Activated CD4-positive, CD25-positive, alpha-beta regulatory T cell treated with anti-CD3 and anti-CD28 coated beads, Interleukin-2, amount 50 U/mL, for 72 hours (primary cell): ENCODE measurements around the gene LIPT2.

Experiments
- DNase-seq: peaks from one replicate; pipeline ENCODE4 v3.0.0; 2021

The LIPT2 gene

DNA sequence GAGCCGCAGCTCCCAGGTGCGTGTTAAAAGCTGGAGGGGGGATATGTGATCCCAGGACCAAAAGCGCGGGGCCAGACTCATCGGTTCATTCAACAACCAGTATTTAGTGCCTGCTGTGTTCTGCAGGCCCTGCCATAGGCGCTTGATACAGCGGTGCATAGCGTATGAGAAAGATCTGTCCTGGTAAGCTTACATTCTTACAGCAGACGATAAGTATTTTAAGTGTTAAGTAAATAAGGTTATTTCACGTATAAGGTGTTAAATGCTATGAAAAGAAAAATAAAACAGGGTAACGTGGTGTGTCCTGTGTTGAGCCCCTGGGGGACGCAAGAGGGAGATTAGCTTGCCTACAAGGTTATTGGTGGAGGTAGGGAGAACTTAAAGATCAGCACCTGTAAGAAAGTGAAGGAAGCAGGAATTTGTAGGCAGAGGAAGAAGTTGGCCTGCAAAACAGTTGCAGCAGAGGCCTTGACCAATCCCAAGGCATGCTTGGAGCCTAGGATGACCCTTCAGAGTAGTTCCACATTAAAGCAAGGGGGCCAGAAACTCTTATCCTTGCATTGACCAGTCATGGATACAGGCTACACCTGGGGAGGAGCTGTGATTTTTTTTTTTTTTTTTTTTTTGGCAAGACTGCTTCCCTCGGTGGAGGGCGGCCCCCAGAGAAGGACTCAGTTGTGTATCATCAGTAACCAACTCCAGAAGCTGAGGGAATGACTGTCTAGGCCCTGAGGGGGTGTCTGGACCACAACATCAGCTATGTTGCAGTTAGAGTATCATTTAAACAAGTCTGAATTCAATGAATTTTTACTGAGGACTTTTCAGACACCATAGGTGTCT lies 487 bp upstream of the LIPT2 start:
- DNase-seq: no peak

DNA sequence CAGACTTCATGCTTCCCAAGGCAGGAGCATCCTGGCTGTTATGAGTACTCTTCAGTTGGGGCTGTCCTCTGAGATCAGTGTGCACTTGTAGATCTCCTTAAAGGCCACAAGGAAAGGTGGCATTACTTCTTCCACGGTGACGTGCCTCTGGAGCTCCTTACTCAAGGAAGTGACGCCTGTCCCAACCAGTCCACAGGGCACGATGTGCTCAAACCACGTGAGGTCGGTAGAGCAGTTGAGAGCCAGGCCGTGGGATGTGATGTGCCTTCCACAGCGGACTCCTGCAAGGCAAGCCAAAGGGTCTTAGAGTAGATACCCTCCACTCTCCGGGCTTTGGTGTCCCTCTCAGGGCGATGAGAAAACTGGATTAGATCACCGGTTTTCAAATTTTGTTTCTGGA lies 1.4 kb downstream of the LIPT2 start:
- no peak for DNase-seq

DNA sequence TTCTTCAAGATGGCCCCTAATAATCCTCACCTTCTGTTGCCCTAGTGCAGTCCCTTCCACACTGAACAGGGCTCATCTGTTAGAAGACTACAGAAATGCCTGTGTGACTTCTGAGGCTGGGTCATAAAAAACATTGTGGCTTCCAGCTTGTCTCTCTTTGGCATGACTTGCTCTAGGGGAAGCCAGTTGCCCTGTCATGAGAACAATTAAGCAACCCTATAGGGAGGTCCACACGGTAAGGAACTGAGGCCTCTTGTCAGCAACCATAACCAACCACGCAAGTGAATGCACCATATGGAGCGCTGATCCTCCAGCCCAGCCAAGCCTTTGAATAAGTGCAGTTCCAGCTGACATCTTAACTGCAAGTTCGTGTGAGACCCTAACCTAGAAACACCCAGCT lies 2.6 kb downstream of the LIPT2 start:
- no peak for DNase-seq

DNA sequence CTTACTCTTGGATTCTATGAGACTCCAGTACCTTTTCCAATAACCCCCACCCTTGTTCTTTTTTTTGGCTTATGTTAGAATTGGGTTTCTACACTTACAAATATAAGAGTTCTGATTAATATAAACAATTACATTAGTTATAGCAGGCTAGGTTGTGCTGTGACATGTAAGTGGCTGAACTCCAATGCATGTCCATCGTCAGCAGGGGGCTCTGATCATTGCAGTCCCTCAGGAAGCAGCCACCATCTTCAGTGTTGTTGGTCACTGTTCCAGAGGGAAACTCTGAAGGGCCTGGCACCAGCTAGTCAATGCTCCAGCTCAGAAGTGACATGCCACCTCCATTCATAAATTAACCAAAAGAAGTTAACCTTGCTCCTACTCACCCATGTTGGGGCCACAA lies 5.6 kb downstream of the LIPT2 start:
- no peak for DNase-seq

DNA sequence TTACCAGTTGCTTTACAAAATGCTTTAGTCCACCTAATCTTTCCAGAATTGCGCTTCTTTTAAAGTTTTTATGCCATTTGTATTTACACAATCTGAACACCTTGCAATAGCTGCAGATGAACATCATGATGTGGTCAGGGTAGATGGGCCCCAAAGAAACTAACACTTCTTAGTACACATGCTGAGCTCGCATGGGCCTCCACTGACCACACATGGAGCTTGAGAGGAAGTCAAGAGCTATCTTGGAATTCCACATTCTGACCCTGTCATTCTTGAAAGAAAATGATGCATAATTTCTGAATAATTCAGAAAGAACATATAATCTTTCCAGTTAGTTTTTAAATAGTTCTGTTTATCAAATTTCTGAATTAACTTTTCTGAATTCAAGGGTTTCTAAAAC lies 7.7 kb downstream of the LIPT2 start:
- no peak for DNase-seq

DNA sequence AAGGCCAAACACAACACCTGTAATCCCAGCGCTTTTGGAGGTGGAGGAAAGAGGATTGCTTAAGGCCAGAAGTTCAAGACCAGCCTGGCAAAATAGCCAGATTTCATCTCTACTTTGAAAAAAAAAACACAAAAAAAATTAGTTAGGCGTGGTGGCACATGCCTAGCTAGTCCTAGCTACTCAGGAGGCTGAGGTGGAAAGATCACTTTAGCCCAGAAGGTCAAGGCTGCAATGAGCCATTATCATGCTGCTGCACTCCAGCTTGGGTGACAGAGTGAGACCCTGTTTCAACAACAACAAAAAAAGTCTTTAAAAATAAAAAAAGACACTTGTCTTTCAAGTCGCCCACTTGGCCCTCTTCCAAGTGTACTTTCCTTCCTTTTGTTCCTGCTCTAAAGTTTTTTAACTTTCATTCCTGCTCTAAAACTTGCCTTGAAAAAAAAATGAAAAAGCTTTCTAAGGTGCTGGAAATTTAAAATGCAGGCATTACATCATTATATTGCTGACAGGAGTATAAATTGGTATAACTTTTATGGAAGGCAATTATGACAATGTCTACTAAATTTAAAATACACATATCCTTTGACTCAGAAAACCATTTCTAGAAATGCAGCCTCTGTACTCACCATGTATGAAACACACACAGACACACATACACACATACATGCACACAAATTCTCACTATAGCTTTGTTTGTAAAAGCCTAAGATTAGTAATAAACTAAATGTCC lies 12.7 kb downstream of the LIPT2 start:
- no peak for DNase-seq

DNA sequence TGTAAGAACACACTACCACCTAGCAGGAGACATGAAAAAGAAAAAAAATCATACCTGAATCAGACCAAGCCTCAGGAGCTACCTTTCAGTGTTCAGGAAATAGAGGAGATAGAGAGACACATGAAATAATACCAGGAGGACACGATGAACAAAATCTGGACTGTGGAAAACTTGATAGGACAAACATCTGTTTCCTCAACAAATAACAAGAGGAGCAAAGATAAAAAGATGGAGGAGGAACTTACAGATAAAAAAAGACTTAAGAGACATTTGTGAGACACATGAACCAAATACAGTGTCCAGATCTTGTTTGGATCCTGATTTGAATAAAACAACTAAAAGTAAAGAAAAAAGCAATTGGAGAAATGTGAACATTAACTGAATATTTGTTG lies 13.8 kb downstream of the LIPT2 start:
- DNase-seq: no peak

DNA sequence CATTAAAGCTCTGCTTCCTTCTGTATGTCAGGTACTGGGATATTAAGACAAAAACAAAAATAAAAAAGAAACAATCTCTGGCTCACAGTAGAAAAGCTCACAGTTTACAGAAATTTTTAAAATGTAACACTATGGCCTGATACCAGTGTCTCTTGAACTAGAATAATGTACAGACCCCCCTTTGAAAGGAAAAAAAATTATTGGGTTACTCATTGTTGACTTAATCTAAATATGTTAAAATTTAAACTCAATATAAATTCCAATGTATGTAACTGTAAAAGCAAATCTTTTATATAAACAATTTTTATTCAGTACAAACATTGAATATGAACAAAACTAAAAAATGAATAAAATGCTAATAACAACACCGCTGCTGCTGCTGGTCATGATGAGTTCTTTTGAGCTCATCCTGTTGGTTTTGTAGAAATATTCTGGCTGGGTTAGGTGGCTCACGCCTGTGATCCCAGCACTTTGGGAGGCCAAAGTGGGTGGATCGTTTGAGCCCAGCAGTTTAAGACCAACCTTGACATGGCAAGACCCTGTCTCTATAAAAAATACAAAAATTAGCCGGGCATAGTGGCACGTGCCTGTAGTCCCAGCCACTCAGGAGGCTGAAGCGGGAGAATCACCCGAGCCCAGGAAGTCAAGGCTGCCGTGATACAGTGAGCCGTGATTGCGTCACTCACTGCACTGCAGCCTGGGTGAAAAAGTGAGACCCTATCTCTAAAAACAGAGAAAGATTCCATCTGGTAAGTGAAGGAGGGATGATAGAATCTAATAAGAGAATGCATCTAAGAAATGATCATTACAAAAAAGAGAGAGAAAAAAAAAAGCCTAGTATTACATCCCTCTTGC lies 14.4 kb downstream of the LIPT2 start:
- no peak for DNase-seq

DNA sequence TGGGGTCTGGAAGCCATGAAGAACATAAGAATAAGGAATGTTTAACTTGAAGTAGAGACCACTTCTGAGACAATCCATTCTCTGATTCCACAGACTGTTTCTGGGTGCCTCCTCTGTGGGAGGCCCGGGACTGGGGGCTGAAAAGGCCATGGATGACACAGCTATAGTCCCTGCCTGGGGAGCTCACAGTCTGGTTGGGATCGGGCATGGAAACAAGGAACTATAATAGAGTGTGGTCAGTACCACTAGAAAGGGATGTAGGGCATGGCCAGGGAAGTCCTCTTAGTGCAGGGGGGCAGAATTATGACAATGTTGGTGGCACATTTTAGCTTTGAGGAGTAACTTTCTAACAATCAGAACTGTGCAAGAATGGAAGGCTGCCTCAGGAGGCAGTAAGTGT lies 17.0 kb downstream of the LIPT2 start:
- DNase-seq: no peak

DNA sequence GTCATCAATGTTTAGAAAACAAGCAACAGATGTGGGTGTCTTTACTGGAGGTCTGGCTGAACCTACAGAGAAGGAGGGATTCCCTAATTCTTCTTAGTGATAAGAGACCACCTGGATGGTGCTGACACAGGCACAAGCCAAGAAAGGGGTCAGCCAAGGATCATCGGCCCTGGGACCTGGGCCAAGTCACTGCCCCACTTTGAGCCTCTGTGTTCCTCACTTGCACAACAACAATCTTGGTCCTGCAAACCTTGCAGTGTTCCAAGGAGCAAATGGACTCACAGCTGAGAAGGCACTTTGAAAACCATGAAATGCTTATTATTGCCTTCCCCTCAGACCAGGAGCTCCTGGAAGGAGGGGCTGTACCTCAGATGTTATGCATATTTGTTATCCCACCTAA lies 19.2 kb downstream of the LIPT2 start:
- no peak for DNase-seq

DNA sequence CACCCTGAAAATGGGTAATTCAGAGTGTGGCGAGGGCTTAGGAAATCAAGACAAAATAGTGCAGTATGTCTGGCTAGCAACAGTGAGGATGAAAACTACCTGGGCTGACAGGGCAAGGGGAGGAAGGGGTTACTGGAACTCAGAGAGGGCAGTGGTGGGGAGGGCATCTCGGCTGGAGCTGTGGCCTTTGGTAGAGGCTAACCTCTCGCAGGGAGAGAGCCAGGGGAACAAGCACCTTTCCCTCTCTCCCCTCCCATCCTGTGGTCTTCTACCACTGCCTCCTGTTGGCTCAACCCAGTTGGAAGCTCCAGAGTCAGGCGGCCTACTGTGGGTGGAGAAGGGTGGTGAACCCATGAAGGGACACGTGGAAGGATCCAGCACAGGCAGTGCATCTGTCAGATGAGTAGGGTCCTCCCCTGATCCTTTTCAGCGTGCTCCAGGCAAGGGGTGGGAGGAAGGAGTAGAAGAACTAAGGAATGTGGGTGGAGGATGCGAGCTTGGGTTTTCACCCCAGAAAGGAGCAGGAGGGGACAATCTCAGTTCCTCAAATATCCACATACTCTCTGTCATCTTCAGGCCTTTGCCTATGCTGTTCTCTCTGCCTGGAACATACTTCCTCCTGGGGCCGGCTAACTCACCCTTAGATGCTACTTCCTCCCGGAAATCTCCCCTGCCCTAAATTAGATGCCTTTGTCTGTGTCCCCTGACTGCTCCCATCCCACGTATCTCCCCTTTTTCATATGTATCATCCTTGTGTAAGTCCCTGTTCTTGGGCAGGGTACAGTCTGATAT lies 19.9 kb downstream of the LIPT2 start:
- DNase-seq: no peak

DNA sequence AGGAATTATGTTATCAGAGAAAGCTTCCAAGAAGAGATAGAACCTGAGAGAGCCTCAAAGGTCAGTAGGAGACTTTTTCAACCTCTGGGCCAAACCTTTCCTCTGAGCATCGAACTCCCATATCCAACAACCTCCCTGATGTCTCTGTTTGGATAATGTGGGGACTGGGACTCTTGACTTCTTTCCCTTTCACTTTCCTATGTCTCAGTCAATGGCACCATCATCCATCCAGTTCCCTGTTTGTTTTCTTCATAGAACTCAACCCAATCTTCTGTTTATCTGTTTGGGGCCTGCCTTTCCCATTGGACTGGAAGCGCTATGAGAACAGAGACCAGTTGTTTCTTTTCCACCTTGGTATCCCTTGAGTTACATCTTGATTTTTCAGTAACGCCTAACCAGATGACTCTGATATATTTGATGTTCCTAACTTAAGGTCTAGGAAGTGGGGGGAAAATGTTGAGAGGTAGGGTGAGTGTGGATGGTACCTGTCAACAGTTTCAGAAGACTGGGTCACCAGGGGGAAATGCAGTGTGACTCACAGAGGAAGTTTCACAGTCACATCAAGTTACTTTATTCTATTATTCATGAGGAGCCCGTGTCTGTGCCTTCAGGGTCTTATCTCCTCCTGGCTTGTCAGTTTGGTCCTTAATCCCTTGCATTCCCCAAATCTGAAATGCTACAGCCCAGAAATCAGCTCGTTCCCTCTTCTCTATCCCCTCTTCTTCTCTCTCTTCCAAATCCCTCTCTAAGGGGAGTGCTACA lies 21.7 kb downstream of the LIPT2 start:
- DNase-seq: no peak

DNA sequence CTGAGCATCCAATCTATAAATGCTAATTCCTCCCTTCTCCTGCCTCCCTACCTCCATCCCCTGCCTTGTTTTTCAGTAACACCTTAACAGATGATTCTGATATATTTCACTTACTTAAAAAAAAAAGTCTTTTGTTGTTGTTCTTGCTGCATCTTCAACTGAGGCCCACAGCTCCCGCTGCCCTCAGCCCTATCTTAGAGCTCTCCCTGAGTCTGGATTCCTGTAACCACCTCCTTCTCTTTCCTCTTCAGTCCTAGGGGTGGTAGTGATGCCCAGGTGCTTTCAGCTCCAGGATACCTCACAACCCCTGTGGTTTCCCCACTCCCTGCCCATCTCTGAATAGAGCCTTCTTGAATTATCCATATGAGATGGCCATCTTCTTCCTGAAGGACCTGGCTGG lies 22.5 kb downstream of the LIPT2 start:
- no peak for DNase-seq

DNA sequence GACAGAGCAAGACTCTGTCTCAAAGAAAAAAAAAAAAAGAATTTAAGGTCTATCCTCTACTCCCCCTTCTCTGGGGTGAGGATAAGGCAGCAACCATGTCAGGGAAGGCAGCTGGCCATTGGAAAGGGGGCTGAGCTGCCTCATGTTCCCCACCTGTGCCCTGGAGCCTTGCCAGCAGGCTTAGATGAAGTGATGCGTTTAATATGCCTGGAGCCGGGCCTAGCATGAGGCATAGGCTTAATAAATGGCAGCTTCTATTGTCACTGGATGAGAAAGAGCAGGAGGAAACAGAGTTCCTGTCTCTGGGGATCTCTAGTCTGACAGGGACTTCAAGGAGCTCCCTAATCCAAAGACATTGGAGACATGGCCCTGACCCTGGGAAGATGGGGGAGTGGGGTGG lies 23.0 kb downstream of the LIPT2 start:
- DNase-seq: no peak

DNA sequence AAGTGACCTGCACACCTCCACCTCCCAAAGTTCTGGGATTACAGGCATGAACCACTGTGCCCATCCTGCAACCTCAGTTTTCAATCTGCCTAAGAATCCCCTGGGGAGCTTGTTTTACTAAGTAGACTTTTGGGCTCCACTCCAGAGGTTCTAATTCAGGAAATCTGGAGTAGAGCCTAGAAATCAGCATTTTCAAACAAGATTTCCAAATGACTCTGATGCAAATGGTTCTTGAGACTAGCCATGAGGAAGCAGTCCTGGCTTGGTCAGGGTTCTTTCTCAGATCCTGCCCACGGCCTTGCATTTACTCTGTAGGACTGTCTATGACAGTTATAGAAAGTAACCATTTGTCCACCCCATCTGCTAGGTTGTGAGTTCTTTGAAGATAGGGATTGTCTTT lies 24.6 kb downstream of the LIPT2 start:
- DNase-seq: no peak

DNA sequence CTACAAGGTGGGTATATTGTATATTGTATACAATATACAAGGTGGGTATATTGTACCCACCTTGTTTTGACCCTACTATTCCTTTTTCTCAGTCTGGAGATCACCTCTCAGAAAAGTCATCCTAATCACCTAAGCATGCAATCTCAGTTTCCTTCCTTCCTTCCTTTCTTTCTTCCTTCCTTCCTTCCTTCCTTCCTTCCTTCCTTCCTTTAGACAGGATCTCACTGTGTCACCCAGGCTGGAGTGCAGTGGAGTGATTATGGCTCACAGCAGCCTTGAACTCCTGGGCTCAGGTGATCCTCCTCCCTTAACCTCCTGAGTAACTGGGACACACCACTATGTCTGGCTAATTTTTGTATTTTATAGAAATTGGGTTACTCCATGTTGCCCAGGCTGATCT lies 25.0 kb downstream of the LIPT2 start:
- no peak for DNase-seq

DNA sequence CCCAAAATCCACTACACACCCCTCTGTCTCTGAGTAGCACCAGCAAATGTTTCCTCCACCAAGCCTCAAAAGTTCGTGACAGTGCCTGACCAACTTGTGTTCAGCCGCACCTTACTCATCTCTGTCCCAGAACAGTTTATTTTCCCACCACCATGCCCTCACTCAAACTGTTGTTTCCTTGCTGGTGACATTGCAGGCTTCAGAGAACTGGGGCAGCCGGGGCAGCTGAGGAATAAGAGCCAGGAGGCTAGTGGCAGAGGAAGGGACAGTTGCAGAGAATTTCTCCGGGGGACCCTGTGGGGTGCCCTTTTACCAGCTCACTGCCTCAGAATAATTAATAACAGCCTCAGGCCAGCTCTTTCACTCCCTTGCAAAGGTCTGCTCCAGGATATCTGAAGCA lies 25.5 kb downstream of the LIPT2 start:
- no peak for DNase-seq

DNA sequence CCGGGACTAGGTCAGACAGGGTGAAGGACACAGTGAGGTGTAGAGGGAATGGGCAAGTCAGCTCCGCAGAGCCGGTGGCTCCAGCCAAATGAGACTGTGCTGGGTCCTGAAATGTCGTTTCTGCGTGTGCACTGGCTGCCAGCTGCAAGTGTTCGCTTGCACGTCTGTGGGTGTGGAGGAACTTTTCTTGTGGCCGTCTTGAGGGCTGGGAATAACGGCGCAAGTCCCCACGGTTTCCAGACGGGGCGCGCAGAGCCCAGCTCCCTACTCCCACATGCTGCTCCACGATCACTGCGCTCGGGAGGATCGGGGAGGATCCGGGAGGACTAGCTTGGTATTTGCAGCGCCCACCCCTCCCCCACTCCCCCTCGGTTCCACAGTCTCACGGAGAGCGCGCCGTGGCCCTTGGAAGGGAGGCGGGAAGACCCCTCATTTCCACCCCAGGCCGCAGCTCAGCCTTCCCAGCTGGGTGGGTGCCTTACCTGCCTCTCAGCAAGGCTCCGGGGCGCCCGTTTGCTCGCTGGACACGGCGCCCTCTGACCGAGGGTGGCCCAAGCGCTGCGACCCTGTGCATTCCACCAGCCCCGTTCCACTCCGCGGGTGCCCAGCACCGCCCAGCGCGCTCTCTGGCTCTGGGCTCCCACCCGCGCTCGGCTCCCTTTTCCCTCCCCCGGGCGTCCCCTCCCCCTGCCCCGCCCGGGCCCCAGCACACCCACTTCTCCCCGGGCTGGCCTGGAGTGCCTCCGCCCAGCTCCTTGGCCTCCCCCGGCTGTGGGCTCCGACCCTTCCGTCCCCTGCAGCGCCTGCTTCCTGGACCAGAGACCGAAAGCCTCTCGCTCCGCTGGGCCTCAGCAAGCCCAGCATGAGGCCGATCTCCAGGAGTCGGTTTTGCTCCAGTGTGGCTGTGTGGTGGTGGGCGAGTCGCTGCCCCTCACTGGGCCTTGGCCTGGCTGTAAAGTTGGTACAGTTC lies 26.3 kb downstream of the LIPT2 start, which contains the start of gene KCNE3:
TSS of gene KCNE3 (minus strand) at position 634 of the 970 bp plus-strand sequence. CDS start 9,986 bp downstream, outside the sequence.
- no peak for DNase-seq

DNA sequence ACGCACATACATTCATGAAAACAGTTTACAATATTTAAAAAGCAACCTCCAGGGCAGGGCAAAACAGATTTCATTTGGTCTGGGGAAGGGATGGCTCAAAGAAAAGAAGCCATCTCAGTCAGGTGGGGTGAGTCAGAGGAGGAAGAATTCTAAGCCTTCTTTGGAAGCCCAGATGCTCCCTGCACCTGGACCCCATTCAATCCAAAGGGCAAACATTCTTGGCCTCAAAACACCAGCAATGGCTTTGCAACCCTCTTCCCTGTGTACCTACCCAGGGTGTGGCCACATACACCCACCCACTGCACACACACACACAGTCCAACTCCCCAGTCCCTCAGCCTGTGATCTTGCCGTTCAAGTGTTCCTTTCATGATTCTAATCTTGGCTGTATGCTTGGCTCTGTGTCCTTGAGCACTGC lies 28.2 kb downstream of the LIPT2 start:
- no peak for DNase-seq

DNA sequence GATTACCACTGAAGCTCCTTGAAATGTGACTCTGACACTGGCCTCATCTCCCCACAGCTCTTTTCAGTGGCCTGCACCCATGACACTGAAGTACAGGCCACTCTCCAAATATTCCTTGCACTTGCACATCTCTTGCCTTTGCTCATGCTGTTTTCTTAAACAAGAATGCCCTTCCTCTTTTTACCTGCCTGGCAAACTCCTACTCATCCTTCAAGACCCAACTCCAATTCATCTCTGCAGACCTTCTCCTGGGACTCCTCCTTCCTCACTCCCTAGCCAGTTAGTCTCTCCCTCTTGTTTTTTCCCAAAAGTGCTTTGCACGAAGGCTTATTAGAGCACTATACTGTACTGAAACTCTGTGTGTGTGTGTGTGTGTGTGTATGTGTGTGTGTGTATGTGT lies 28.8 kb downstream of the LIPT2 start:
- DNase-seq: no peak

DNA sequence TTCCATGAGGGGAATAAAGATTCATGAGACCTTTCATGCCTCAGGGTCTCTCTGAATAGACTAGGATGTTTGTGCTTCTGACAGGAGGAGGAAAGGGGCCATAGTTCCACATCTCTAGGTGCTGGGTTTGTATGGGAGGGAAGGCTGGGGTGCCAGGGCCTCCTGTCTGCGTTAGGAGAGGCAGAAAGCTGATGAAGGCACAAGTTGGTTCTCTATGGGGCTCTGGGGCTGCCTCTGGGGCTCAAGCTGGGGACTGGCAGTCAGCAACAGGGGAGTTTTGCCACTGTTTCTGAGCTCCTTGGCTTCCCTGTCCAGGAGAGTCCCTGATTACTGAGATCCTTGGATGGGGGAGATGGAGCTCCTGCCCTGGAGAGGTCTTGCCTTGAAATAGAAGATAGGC lies 30.3 kb downstream of the LIPT2 start:
- DNase-seq: no peak
